ENCODE data around the gene ID3.
"Not testable (repeated sequence)": the region's sequence is repeated elsewhere in the genome, so short reads cannot be mapped to it uniquely, and the experiment has no call there.

Gene ID3

DNA sequence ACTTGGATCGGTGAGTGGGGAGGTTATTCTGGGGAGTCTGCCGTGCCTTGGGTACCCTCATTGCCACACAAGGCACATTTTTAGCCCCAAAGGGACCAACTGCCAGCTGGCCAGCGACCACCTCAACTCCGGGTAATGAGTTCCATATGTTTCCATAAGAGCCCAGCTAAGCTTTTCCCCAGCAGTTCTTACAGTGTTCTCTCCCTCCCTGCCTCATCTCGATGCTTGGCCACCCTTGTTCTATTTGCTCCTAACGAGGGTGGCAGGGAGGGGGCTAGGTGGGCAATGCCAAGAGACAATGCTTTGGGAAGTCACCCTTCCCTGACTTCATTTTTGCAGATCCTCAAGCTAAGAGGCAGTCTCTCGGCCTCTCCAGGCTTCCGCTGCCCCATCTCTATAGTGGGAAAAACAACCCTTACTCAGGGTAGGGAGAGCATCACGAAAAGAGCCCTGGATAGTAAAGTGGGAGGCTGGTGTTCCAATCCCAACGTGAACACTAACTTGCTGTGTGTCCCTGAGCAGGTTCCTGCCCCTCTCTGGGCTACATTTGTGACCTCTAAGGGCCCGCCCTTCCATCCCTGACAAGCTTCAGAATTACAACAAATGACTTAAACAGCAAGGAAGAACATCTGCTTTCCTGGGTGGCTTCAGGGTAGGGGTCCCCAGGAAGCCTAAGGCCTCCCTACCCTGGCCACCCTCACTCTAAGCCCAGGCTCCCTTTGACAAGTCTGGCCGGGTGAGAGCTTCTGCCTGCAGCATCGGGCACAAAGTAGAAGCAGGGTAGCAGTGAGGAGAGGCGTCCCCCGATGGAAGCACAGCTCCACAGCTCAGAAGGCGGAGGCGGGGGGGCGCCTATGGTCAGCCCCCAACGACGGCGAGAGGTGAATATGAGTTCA, 5.8 kb downstream of the ID3 start:
- DNase-seq, result no peak

- DNase-seq, result no peak
Observed at GRCh38 chr1:23551849-23552248, 7.5 kb downstream of the ID3 start.

GRCh38 chr1:23548704-23549143, 10.6 kb downstream of the ID3 start:
- DNase-seq, result no peak

- DNase-seq, result no peak
Observed at GRCh38 chr1:23546897-23547584, 12.3 kb downstream of the ID3 start.

DNA sequence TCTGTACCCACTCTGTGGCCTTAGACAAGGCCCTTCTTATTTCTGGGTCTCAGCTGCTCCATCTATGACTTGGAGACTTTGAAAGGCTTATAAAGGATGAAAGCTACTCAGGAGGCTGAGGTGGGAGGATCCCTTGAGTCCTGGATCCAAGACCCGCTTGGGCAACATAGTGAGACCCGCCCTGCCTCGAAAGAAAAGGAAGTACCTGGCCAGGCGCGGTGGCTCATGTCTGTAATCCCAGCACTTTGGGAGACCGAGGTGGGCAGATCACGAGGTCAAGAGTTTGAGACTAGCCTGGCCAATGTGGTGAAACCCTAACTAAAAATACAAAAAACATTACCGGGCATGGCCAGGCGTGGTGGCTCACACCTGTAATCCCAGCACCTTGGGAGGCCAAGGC, 13.4 kb downstream of the ID3 start:
- no peak for DNase-seq

GRCh38 chr1:23544444-23545389, 14.6 kb downstream of the ID3 start:
- DNase-seq, result peak in 47 of 56 donors; percentile 10 to 84 (median 40)

DNA sequence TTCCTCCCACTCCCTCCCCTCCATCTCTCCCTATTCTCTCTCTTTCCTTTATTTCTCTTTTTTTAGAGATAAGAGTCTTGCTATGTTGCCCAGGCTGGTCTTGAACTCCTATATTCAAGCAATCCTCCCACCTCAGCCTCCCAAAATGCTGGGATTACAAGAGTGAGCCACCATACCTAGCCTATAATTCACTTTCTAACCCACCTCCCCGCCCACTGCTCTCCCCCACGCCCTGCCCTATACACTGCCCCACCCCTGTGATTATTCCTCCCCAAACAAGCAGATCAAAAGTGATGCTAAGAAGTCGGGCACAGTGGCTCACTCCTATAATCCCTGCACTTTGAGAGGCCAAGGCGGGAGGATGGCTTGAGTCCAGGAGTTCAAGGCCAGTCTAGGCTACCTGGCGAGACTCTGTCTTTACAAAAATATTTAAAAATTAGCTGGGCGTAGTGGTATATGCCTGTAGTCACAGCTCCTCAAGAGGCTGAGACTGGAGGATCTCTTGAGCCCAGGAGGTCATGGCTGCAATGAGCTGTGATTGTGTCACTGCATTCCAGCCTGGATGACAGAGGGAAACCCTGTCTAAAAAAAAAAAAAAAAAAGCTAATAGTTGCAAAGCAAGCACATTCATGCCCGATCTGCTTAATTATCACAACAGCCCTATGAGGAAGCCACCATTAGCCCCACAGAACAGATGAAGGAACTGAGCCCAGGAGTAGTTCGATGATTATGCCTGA, 15.4 kb downstream of the ID3 start:
- DNase-seq, result no peak

- not testable (repeated sequence) for DNase-seq
Observed at GRCh38 chr1:23542940-23543339, 16.4 kb downstream of the ID3 start.

GRCh38 chr1:23539698-23540266, 19.5 kb downstream of the ID3 start:
- peak in 55 of 56 donors; percentile 4 to 89 (median 65) for DNase-seq

DNA sequence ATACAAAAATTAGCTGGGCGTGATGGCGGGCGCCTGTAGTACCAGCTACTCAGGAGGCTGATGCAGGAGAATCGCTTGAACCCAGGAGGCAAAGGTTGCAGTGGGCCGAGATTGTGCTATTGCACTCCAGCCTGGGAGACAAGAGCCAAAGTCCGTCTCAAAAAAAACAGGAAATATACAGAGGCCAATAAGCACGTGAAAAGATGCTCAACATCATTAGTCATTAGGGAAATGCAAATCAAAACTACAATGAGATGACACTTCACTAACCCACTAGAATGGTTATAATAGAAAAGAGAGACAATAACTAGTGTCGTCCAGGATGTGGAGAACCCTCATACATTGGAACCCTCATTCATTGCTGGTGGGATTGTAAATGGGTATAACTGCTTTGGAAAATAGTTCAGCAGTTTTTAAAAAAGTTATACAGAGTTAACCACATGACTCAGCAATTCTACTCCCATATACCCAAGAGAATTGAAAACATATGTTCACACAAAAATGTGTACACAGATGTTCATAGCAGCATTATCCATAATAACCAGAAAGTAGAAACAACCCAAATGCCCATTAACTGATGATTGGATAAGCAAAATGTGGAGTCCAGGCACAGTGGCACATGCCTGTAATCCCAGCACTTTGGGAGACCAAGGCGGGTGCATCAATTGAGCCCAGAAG, 21.9 kb downstream of the ID3 start:
- DNase-seq, result no peak

- DNase-seq, result no peak
Observed at GRCh38 chr1:23533246-23534023, 25.9 kb downstream of the ID3 start.

DNA sequence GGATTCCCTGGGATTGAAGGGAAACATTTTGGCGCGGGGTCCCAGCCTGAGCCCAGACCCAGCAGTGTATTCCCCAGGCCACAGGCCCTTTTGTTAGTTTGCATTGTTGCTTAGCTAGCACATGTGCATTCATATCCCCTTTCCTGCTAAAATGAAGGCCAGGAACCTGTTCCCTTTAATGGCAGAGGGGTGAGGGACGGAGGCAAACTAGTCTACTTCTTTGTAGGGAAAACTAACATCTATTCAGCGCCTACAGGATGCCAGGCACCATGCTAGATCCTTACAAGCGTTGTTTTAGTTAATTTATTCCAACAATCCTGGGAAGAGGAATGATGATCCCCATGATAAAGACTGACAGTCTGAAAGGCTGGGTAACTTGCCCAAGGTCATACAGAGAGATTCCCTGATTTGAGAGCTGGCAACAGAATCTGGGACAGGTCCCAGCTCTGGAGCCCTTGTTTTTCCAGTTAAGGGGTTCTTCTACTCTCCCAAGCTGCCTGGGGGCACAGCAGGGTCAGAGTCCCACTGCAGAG, 27.7 kb downstream of the ID3 start:
- DNase-seq, result no peak

DNA sequence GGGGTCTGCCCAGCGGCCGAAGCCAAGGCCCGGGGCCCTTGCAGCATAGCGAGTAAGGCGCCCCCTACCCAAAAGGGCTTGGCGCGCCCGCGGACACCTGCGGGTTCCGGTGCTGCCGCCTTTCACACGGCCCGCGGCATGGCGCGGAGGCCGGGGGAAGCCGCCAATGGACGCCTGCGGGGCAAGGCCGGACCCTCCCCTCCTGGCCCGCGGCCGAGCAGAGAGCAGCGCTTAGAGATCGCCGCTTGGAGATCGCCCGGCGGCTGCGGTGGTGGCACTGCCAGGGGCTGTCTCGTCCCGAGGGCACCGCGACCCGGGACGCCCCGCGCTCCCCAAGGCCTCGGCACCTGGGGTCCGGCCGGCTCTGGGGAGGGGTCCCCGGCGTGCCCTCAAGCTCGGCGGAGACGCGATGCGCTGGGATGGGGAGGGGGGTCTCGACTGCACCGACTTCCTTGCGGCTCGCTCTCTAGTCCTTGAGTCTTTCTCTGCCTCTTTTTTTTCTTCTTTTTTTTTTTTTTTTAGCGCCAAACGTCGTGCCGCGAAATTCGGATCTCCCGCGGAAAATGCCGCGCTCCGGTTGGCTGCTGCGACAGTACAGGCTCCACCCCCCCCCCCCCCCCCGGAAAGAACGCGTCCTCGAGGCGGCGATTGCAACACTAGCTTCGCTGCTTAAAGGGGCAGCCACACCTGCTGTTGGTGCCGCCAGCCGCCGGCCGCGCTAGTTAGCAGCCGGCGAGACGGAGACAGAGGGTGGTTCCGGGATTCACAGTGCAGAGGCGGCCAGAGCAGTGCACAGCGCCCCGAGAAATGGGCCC, 28.3 kb downstream of the ID3 start, which contains the start of gene E2F2:
Gene E2F2, minus strand, starts transcription at position 487 of the 815 bp plus-strand sequence. Its CDS starts 440 bp downstream, at position 47.
- DNase-seq, result peak in 55 of 56 donors; percentile 18 to 91 (median 63)

DNA sequence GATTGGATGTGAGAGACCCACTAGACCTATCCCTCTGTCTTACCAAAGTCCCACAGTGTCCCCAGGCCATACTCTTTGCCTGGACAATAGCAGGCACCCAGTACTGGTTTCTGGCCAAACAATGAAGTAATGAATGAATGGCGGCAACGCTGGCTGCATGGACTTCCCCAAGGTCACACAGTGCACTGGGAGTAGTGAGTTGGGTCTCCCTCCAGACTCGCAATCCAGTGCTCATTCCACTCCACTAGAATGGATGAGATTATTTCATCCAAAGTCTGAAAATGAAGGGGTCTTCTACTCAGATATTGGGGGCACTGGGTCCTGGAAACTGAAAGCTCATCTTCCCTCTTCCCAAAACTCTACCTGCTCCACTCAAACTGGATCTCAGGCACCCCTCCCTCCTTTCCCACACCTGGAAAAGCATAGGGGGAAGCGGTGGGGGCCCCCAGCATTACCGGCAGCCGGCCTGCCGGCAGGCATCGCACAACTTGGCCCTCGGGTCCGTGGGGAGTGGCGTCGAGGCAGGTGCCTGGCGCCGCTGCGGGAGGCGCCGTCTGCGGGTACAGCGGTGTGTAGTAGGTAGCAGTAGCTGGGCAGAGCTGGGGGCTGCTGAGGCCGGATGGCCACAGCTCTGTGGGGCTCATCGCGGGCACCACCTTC, 29.1 kb downstream of the ID3 start:
- DNase-seq, result no peak

GRCh38 chr1:23529146-23530086, 29.9 kb downstream of the ID3 start:
- DNase-seq, result no peak

Data from nucleus accumbens (tissue), 56 donors.